Effector memory CD4-positive, alpha-beta T cell (primary cell): ENCODE data around the gene RTKN.
"Not testable (repeated sequence)": the region's sequence is repeated elsewhere in the genome, so short reads cannot be mapped to it uniquely, and the experiment has no call there.

Source experiments
- DNase-seq, 3 donors: peaks; one replicate each; pipeline ENCODE4 v3.0.0-alpha.2; 2020
- H3K27ac ChIP-seq: 2 replicates; pipeline ENCODE4 v1.7.0; 2013; ENCODE audit warnings: mild to moderate bottlenecking, low read length, moderate library complexity; ENCODE audit not compliant: insufficient read depth, poor library complexity, severe bottlenecking
- H3K27me3 ChIP-seq: replicated peaks from 2 replicates; pipeline ENCODE4 v1.7.0; 2013; ENCODE audit warnings: mild to moderate bottlenecking, low read length; ENCODE audit not compliant: insufficient read depth, control insufficient read depth, poor library complexity, severe bottlenecking
- H3K36me3 ChIP-seq: 2 replicates; pipeline ENCODE4 v1.7.0; 2013; ENCODE audit warnings: mild to moderate bottlenecking, low read length, moderate library complexity; ENCODE audit not compliant: control insufficient read depth, insufficient read depth
- H3K4me1 ChIP-seq: 2 replicates; pipeline ENCODE4 v1.7.0; 2013; ENCODE audit warnings: low read length, mild to moderate bottlenecking; ENCODE audit not compliant: control insufficient read depth, insufficient read depth, poor library complexity, severe bottlenecking
- H3K4me3 ChIP-seq: 2 replicates; pipeline ENCODE4 v1.7.0; 2013; ENCODE audit warnings: low read length, low read depth, mild to moderate bottlenecking; ENCODE audit not compliant: insufficient read depth, poor library complexity, severe bottlenecking
- H3K9me3 ChIP-seq: 2 replicates; pipeline ENCODE4 v1.7.0; 2013; ENCODE audit warnings: mild to moderate bottlenecking, low read length, moderate library complexity; ENCODE audit not compliant: control insufficient read depth

RTKN gene

GRCh38 chr2:74474899-74475298, 33.2 kb upstream of the RTKN start:
- Histone ChIP-seq H3K4me1 (peaks cover 16% of the 10 kb centered on the region), H3K9me3 (no peaks in the 10 kb centered on the region), H3K36me3 (peaks cover 8% of the 10 kb centered on the region), H3K4me3 (no peak overlapping the region), H3K27me3 (no peaks in the 10 kb centered on the region), H3K27ac (no peak overlapping the region)
- no peak for DNase-seq

GRCh38 chr2:74474481-74474880, 32.7 kb upstream of the RTKN start:
- Histone ChIP-seq H3K27me3 (no peaks in the 10 kb centered on the region), H3K9me3 (no peaks in the 10 kb centered on the region), H3K36me3 (peaks cover 8% of the 10 kb centered on the region), H3K4me1 (peaks cover 16% of the 10 kb centered on the region), H3K27ac (no peak overlapping the region), H3K4me3 (no peak overlapping the region)
- DNase-seq, result no peak

- no peaks in the 10 kb centered on the region for H3K27me3 ChIP-seq
- H3K36me3 ChIP-seq, result peaks cover 8% of the 10 kb centered on the region
- peaks cover 16% of the 10 kb centered on the region for H3K4me1 ChIP-seq
- peak overlapping the region; percentile 58 for H3K4me3 ChIP-seq
- H3K9me3 ChIP-seq, result no peaks in the 10 kb centered on the region
- DNase-seq, result no peak
- peak overlapping the region; percentile 81 for H3K27ac ChIP-seq
These were observed 31.2 kb upstream of the RTKN start for GRCh38 chr2:74472945-74473258.

- DNase-seq, result peak; percentile 91 to 96 (median 92)
- peaks cover 8% of the 10 kb centered on the region for H3K36me3 ChIP-seq
- H3K9me3 ChIP-seq, result no peaks in the 10 kb centered on the region
- no peaks in the 10 kb centered on the region for H3K27me3 ChIP-seq
- peaks cover 16% of the 10 kb centered on the region for H3K4me1 ChIP-seq
- H3K27ac ChIP-seq, result peak within 1 kb of the TSS; percentile 81
- H3K4me3 ChIP-seq, result peak within 1 kb of the TSS; percentile 58
These were observed 30.6 kb upstream of the RTKN start, which contains the start of gene MRPL53 for GRCh38 chr2:74472086-74472944. TSS of gene MRPL53 (minus strand) at chr2:74472680. CDS start at chr2:74472660, 20 bp downstream.

GRCh38 chr2:74471332-74472065, 29.8 kb upstream of the RTKN start:
- no peaks in the 10 kb centered on the region for H3K27me3 ChIP-seq
- DNase-seq, result no peak
- peak overlapping the region; percentile 58 for H3K4me3 ChIP-seq
- peaks cover 16% of the 10 kb centered on the region for H3K4me1 ChIP-seq
- no peaks in the 10 kb centered on the region for H3K9me3 ChIP-seq
- H3K36me3 ChIP-seq, result peaks cover 8% of the 10 kb centered on the region
- H3K27ac ChIP-seq, result peak overlapping the region; percentile 81

- H3K36me3 ChIP-seq, H3K27me3 ChIP-seq: not testable (repeated sequence)
These were observed 29.0 kb upstream of the RTKN start for GRCh38 chr2:74470742-74471141.

GRCh38 chr2:74464406-74464805, 22.7 kb upstream of the RTKN start:
- H3K36me3 ChIP-seq, result peaks cover 15% of the 10 kb centered on the region
- peak overlapping the region; percentile 89 for H3K4me3 ChIP-seq

More at GRCh38 chr2:74470742-74471141, 29.0 kb upstream of the RTKN start:
- DNase-seq, H3K9me3 ChIP-seq, H3K4me3 ChIP-seq: not testable (repeated sequence)
- H3K27ac ChIP-seq, result peak overlapping the region; percentile 22
- peaks cover 16% of the 10 kb centered on the region for H3K4me1 ChIP-seq

GRCh38 chr2:74462786-74463105, 21.0 kb upstream of the RTKN start:
- no peaks in the 10 kb centered on the region for H3K27me3 ChIP-seq
- no peak overlapping the region for H3K4me3 ChIP-seq
- H3K36me3 ChIP-seq, result peaks cover 15% of the 10 kb centered on the region
- H3K4me1 ChIP-seq, result peaks cover 9% of the 10 kb centered on the region
- DNase-seq, result no peak
- H3K9me3 ChIP-seq, result no peaks in the 10 kb centered on the region
- H3K27ac ChIP-seq, result no peak overlapping the region

More at GRCh38 chr2:74464406-74464805, 22.7 kb upstream of the RTKN start:
- H3K27me3 ChIP-seq, result no peaks in the 10 kb centered on the region
- peak overlapping the region; percentile 92 for H3K27ac ChIP-seq
- DNase-seq, result no peak
- H3K9me3 ChIP-seq, result no peaks in the 10 kb centered on the region
- H3K4me1 ChIP-seq, result peaks cover 9% of the 10 kb centered on the region

GRCh38 chr2:74462054-74462785, 20.5 kb upstream of the RTKN start:
- Histone ChIP-seq H3K27ac (no peak overlapping the region), H3K27me3 (no peaks in the 10 kb centered on the region), H3K9me3 (no peaks in the 10 kb centered on the region), H3K36me3 (peaks cover 15% of the 10 kb centered on the region), H3K4me1 (peaks cover 9% of the 10 kb centered on the region), H3K4me3 (no peak overlapping the region)
- DNase-seq, result no peak
